Right lobe of liver (tissue), 4 donors: Measurements from ENCODE around the gene KRTAP13-4.

Source experiments
- CTCF ChIP-seq, 4 donors: fragments of 200-600 bp in 3 of 4; fragments of 450-650 bp in 1 of 4; IDR thresholded peaks; one replicate each; pipeline versions ENCODE4 v1.5.1 to v1.8.0; 2016 to 2022; ENCODE audit warnings: antibody characterized with exemption in 4 of 4, mild to moderate bottlenecking in 2 of 4
- POLR2A ChIP-seq: fragments of 450-650 bp; IDR thresholded peaks from one replicate; pipeline ENCODE4 v1.6.1; 2017; ENCODE audit warnings: antibody characterized with exemption, mild to moderate bottlenecking
- donor health status: DM: no; HTN: no; CAD: no.
- donor health status: DM: no; HTN: no; CAD: no.
- donor health status: DM: no; HTN: yes; CAD: no.

- TF ChIP-seq POLR2A (no peak), CTCF (IDR thresholded peaks at IDR 0.05) (no peak)
Observed at GRCh38 chr21:30478004-30478403, 48.0 kb downstream of the KRTAP13-4 start.
